A549 (cell line): ENCODE results near the gene ZMYM1.

Source experiments
- CEBPB ChIP-seq, 2 experiments: fragments of >200 bp in 1 of 2; sonication (Bioruptor Twin) in 1 of 2; formaldehyde crosslinking in 1 of 2; IDR thresholded peaks; 2 replicates each; pipeline ENCODE4 v1.6.1; 2012 to 2016
- CHD2 ChIP-seq: fragments of 150-350 bp; IDR thresholded peaks from 2 replicates; pipeline ENCODE4 v1.6.1; 2014; ENCODE audit warnings: low read length; ENCODE audit not compliant: partially characterized antibody
- CTCF ChIP-seq: fragments of >200 bp; sonication (Bioruptor Twin); formaldehyde crosslinking; IDR thresholded peaks from 3 replicates; pipeline ENCODE4 v1.5.1; 2016
- EP300 ChIP-seq, 2 experiments: fragments of >200 bp; sonication (Bioruptor Twin); formaldehyde crosslinking; IDR thresholded peaks; 2 replicates in 1 of 2; 3 replicates in 1 of 2; pipeline ENCODE4 v1.6.1; 2016 to 2017
- JUN ChIP-seq, 2 experiments: fragments of >200 bp; sonication (Bioruptor Twin); formaldehyde crosslinking; IDR thresholded peaks; 2 replicates in 1 of 2; 3 replicates in 1 of 2; pipeline ENCODE4 v1.6.1; 2016 to 2017
- JUNB ChIP-seq: fragments of >200 bp; sonication (Bioruptor Twin); formaldehyde crosslinking; IDR thresholded peaks from 2 replicates; pipeline ENCODE4 v1.6.1; 2016
- MAFK ChIP-seq: fragments of 450-650 bp; IDR thresholded peaks from 2 replicates; pipeline ENCODE4 v1.6.1; 2014; ENCODE audit not compliant: partially characterized antibody
- MAX ChIP-seq: IDR thresholded peaks from 2 replicates; pipeline ENCODE4 v1.6.1; 2012
- MYC ChIP-seq: IDR thresholded peaks from 2 replicates; pipeline ENCODE4 v1.6.1; 2012; ENCODE audit warnings: mild to moderate bottlenecking, inconsistent platforms, low read length, improper control_type of control experiment, borderline replicate concordance
- POLR2A ChIP-seq: IDR thresholded peaks from 2 replicates; pipeline ENCODE4 v1.6.1; 2012; ENCODE audit warnings: mild to moderate bottlenecking, low read length
- RAD21 ChIP-seq, 2 experiments: fragments of >200 bp in 1 of 2; sonication (Bioruptor Twin) in 1 of 2; formaldehyde crosslinking in 1 of 2; IDR thresholded peaks in 1 of 2; conservative IDR thresholded peaks in 1 of 2; 2 replicates in 1 of 2; 3 replicates in 1 of 2; pipeline ENCODE4 v1.6.1; 2012 to 2018; ENCODE audit warnings: inconsistent platforms in 1 of 2
- RNF2 ChIP-seq: fragments of 200-600 bp; sonication (generic); IDR thresholded peaks from 2 replicates; pipeline ENCODE4 v1.6.1; 2016; ENCODE audit warnings: low read depth, mild to moderate bottlenecking, antibody characterized with exemption, moderate library complexity, borderline replicate concordance
- SMC3 ChIP-seq: fragments of >200 bp; sonication (Bioruptor Twin); formaldehyde crosslinking; IDR thresholded peaks from 3 replicates; pipeline ENCODE4 v1.6.1; 2018; ENCODE audit warnings: inconsistent platforms
- USF2 ChIP-seq: fragments of 450-650 bp; IDR thresholded peaks from 2 replicates; pipeline ENCODE4 v1.6.1; 2014; ENCODE audit warnings: antibody characterized with exemption

GRCh38 chr1:35046730-35047129 is 32.5 kb upstream of the ZMYM1 start:
- TF ChIP-seq MAFK (no peak), JUNB (no peak), CTCF (no peak), CEBPB (IDR thresholded peaks at IDR 0.05) (no peak), POLR2A (no peak), RAD21 (conservative IDR thresholded peaks at IDR 0.05 in 1 of 2, IDR thresholded peaks at IDR 0.05 in 1 of 2) (no peak), SMC3 (no peak), EP300 (IDR thresholded peaks at IDR 0.05) (no peak), MAX (no peak), JUN (IDR thresholded peaks at IDR 0.05) (no peak), CHD2 (no peak), RNF2 (no peak), USF2 (no peak), MYC (no peak)
